Measurements from ENCODE around the gene LVRN.
"Not testable (repeated sequence)": the region's sequence is repeated elsewhere in the genome, so short reads cannot be mapped to it uniquely, and the experiment has no call there.

Gene LVRN, protein sequence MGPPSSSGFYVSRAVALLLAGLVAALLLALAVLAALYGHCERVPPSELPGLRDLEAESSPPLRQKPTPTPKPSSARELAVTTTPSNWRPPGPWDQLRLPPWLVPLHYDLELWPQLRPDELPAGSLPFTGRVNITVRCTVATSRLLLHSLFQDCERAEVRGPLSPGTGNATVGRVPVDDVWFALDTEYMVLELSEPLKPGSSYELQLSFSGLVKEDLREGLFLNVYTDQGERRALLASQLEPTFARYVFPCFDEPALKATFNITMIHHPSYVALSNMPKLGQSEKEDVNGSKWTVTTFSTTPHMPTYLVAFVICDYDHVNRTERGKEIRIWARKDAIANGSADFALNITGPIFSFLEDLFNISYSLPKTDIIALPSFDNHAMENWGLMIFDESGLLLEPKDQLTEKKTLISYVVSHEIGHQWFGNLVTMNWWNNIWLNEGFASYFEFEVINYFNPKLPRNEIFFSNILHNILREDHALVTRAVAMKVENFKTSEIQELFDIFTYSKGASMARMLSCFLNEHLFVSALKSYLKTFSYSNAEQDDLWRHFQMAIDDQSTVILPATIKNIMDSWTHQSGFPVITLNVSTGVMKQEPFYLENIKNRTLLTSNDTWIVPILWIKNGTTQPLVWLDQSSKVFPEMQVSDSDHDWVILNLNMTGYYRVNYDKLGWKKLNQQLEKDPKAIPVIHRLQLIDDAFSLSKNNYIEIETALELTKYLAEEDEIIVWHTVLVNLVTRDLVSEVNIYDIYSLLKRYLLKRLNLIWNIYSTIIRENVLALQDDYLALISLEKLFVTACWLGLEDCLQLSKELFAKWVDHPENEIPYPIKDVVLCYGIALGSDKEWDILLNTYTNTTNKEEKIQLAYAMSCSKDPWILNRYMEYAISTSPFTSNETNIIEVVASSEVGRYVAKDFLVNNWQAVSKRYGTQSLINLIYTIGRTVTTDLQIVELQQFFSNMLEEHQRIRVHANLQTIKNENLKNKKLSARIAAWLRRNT

DNA sequence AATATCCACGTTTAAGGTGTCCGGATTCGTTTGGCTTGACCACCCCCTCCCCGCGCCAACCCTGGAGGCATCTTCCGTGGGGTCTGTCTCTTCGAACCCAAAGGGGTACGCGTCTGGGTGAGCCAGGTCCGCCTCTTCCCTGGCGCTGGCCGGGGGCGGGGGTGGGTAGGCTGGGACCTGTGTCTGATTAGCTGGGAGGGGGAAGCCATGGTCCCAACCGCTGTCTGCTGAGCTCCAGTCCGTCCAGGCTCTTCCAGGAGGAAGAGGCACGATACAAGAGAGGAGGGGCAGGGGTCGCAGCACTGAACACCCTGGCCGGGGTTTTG is at the start of gene LVRN:
TSS of gene LVRN (plus strand) at position 237 of the 326 bp plus-strand sequence. CDS start 143 bp downstream, outside the sequence.
- no peak for DNase-seq

- not testable (repeated sequence) for DNase-seq
Measured at GRCh38 chr5:115913623-115914400, 48.5 kb upstream of the LVRN start.

GRCh38 chr5:115920171-115920725 is 42.0 kb upstream of the LVRN start:
- no peak for DNase-seq

DNA sequence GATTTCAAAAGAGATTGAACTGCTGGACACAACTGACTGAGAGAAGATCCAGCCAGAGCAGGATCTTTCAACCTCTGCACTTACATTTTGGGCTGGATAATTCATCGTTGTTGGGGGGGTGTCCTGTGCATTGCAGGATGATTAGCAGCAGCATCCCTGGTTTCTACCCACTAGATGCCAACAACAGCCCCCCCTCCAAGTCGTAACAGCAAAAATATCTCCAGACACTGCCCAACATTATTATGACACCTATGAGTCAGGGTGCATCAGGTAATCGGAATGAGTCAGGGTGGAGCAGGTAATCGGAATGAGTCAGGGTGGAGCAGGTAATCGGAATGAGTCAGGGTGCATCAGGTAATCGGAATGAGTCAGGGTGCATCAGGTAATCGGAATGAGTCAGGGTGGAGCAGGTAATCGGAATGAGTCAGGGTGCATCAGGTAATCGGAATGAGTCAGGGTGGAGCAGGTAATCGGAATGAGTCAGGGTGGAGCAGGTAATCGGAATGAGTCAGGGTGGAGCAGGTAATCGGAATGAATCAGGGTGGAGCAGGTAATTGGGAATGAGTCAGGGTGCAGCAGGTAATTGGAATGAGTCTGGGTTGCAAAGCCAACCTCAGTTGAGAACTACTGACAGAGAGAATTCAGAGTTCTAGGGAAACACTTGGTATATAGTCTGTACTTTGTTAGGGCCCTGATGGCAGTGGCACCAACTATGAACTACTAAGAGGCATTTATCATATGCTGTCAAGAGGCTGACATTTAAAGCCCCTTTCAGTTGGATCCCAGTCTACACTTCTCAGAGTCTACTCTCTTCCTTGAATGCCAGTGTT is 33.5 kb upstream of the LVRN start:
- not testable (repeated sequence) for DNase-seq

DNA sequence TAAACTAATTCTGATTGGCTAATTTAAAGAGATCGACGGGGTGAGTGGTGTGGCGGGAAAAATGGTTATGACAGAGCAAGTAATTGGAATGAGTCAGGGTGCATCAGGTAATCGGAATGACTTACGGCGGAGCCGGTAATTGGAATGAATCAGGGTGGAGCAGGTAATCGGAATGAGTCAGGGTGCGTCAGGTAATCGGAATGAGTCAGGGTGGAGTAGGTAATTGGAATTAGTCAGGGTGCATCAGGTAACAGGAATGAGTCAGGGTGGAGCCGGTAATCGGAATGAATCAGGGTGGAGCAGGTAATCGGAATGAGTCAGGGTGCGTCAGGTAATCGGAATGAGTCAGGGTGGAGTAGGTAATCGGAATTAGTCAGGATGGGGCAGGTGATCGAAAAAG is 32.1 kb upstream of the LVRN start:
- DNase-seq = not testable (repeated sequence)

- DNase-seq = no peak
Measured at GRCh38 chr5:115930630-115931337, 31.5 kb upstream of the LVRN start.

GRCh38 chr5:115932991-115933390 is 29.3 kb upstream of the LVRN start:
- no peak for DNase-seq

DNA sequence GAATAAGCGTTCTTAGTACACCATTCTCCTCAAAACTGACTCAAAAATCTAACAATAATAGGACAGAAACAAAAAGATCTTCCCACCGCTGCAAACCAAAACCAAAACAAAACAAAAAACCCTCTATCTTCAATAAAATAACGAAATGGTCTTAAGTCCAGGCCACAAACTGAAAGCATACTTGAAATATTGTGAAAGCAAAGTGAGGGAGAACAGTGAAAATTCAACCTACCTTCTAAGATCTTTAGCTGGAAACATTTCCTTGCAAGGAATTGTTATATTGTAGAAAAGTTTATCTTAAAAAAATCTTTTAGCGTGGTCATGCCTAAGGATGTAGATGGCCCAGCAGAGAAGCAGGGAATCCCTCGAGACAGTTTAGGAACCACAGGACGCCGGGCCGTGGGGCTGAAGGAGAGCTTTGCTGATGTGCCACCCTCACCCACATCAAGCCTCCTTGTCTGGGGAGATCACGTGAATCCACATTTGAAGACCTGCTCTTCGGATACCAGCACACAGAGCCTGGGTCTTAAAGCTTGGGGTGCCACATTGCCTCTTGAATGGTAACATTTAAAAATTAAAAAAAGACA is 27.8 kb upstream of the LVRN start:
- DNase-seq = no peak

DNA sequence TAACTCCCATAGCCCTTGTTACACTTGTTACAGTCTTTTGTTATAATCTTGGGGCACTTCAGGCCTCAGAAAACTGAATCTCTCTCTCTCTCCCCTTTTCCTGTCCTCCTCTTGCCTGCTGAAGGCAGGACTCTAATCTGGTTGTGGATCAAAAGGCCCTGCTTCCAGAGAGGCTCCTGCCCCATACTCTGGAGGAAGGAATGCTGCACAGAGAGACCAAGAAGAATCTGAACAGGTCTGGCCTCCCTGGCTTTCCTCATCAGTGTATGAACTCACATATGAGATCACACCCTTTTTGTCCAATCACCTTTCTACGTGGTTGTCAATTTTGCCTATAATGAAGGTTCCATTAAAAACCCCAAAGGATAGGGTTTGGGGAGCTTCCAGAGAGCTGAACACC is 26.2 kb upstream of the LVRN start:
- DNase-seq = no peak

DNA sequence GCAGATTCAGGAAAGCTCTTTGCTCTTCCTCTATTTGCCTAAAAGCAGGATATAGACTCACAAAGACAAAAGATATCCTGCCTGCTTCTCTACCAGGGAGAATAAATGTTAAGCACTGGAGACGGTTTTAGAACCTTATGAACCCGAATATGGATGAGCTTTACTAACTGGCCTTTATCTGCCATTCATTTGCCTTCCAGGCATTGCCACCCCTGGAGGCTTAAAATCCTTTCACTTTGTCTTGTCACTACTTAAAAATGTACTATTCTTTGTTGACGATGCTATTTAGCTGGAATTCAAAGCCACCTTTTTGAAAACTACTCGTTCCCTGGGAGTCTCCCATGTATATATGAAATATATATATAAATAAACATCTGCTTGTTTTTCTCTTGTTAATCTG is 23.2 kb upstream of the LVRN start:
- no peak for DNase-seq

- DNase-seq = no peak
Measured at GRCh38 chr5:115940080-115940810, 22.0 kb upstream of the LVRN start.

- DNase-seq = no peak
Measured at GRCh38 chr5:115941051-115941675, 21.1 kb upstream of the LVRN start.

DNA sequence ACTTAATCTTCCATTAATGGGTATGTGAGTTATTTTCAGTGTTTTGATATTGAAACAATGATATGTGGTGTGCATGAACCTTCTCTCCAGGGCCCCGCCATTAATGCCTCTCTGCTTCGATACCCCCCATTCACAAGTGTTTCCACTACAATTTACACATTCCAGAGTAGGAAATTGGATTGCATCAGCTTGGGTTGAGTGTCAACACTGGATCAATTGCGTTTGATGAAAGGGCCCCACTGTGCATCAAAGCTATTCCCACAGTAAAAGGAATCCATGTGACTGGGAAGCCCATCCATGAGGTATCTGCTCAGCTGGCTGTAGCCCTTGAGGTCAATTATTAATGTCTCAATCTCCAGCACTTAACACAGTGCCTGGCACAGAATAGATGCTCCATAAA is 17.8 kb upstream of the LVRN start:
- no peak for DNase-seq

GRCh38 chr5:115946655-115947054 is 15.6 kb upstream of the LVRN start:
- no peak for DNase-seq

DNA sequence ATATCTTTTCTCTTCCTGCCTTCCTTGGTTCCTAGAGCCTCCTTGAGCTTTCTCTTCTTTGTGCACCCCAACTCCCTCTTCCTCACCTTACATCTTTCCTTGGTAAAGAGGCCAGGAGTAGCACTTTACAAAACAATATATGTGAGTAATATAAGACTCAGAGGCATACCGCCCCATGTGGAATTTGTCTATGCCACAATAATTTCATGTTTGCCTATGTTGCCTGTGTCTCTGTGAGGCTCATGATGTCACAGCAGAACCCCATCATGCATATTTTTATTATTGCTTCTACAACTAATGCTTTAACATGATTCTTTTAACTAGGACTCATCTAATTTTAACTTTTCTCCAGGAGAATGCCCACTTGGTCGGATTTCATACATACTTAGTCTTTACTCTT is 15.0 kb upstream of the LVRN start:
- no peak for DNase-seq

- DNase-seq = no peak
Measured at GRCh38 chr5:115948091-115948534, 14.2 kb upstream of the LVRN start.

GRCh38 chr5:115949096-115949495 is 13.2 kb upstream of the LVRN start:
- DNase-seq = no peak

- DNase-seq = no peak
Measured at GRCh38 chr5:115952588-115952987, 9.7 kb upstream of the LVRN start.

DNA sequence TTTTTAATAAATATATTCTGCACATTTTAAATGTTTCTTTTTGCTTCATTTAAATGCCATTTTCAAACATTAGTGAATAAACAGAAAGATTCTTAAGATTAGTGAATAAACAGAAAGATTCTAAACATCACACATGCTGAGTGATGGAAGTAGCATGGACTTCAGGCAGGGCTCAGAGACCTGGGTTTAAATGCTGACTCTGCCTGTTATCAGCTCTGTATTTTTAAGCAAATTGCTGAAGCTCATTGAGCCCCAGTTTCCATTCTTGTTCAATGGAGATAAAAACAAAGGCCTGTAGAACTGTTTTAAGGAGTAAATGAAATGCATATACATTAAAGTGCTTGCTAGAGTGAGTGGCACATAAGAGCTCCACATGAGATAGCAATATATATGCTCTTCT is 8.1 kb upstream of the LVRN start:
- no peak for DNase-seq
